Peyer's patch (tissue), 4 donors: Measurements from ENCODE around the gene GOLGA8B.
"Not testable (repeated sequence)": the region's sequence is repeated elsewhere in the genome, so short reads cannot be mapped to it uniquely, and the experiment has no call there.

Experiments
- CTCF ChIP-seq, 6 experiments: fragments of 450-650 bp in 4 of 6; fragments of 200-600 bp in 2 of 6; sonication (generic) in 1 of 6; IDR thresholded peaks; one replicate each; pipeline ENCODE4 v1.5.1; 2017 to 2019; ENCODE audit warnings: antibody characterized with exemption in 6 of 6, mild to moderate bottlenecking in 3 of 6, moderate library complexity in 1 of 6
- POLR2A ChIP-seq, 2 donors: fragments of 450-650 bp; IDR thresholded peaks; one replicate each; pipeline ENCODE4 v1.5.1; 2017; ENCODE audit warnings: antibody characterized with exemption in 2 of 2, mild to moderate bottlenecking in 2 of 2, moderate library complexity in 2 of 2

- not testable (repeated sequence) for TF ChIP-seq POLR2A, CTCF (IDR thresholded peaks at IDR 0.05)
Measured at GRCh38 chr15:34569670-34570396, 13.6 kb downstream of the GOLGA8B start.
